Caco-2 (cell line): ENCODE measurements around the gene IL17RA. TPM values are rescaled to one million over a fixed set of nuclear protein-coding genes. Genes with fewer than 3 reads are reported as not detected.

Source experiments
- BruUV-seq: library from RNA; stranded (reverse); fragments of 400-500 nt; replicated peaks from 2 replicates; lab custom pipeline; 2021; lab: Mats Ljungman, UMichigan
- CTCF ChIA-PET: fragments of 300-600 bp; sonication (Branson Sonifier 250); formaldehyde crosslinking; loops from one replicate; lab custom pipeline; 2022; ENCODE audit warnings: antibody characterized with exemption; lab: Charles Lee
- POLR2A ChIA-PET: fragments of 300-600 bp; sonication (Branson Sonifier 250); formaldehyde crosslinking; loops from one replicate; lab custom pipeline; 2022; ENCODE audit warnings: antibody characterized with exemption; lab: Charles Lee
- DNase-seq, 2 experiments: peaks; one replicate each; pipeline versions ENCODE4 v3.0.0 to v3.0.0-alpha.2; 2020 to 2022
- H3K27me3 ChIP-seq: replicated peaks from 2 replicates; pipeline ENCODE4 v1.6.0; 2011; ENCODE audit warnings: low read length; ENCODE audit not compliant: control insufficient read depth, insufficient read depth
- H3K36me3 ChIP-seq: 2 replicates; pipeline ENCODE4 v1.5.1; 2011; ENCODE audit warnings: low read length; ENCODE audit not compliant: control insufficient read depth, insufficient read depth
- H3K4me1 ChIP-seq: fragments of 250-450 bp; sonication (Bioruptor Pico); 2 replicates; pipeline ENCODE4 v1.5.1; 2020; ENCODE audit warnings: mild to moderate bottlenecking
- H3K4me3 ChIP-seq: 2 replicates; pipeline ENCODE4 v1.5.1; 2011; ENCODE audit warnings: low read depth, mild to moderate bottlenecking, control low read depth, low read length
- H3K9me3 ChIP-seq: fragments of 250-450 bp; sonication (Bioruptor Pico); 2 replicates; pipeline ENCODE4 v1.5.1; 2020; ENCODE audit warnings: mild to moderate bottlenecking, moderate library complexity
- H3K27ac Mint-ChIP-seq: one replicate; pipeline ENCODE4 v1.8.0; 2022; ENCODE audit warnings: mixed read lengths; ENCODE audit not compliant: unreplicated experiment
- H3K27me3 Mint-ChIP-seq: one replicate; pipeline ENCODE4 v1.8.0; 2022; ENCODE audit warnings: mixed read lengths; ENCODE audit not compliant: insufficient read depth, unreplicated experiment
- H3K36me3 Mint-ChIP-seq: one replicate; pipeline ENCODE4 v1.8.0; 2022; ENCODE audit warnings: mild to moderate bottlenecking, mixed read lengths; ENCODE audit not compliant: insufficient read depth, unreplicated experiment
- H3K4me1 Mint-ChIP-seq: one replicate; pipeline ENCODE4 v1.8.0; 2022; ENCODE audit warnings: low read depth, mixed read lengths; ENCODE audit not compliant: unreplicated experiment
- H3K4me3 Mint-ChIP-seq: one replicate; pipeline ENCODE4 v1.8.0; 2022; ENCODE audit warnings: mild to moderate bottlenecking, moderate library complexity, mixed read lengths; ENCODE audit not compliant: unreplicated experiment
- H3K9me3 Mint-ChIP-seq: one replicate; pipeline ENCODE4 v1.8.0; 2022; ENCODE audit warnings: mixed read lengths; ENCODE audit not compliant: unreplicated experiment
- intact Hi-C: fragments of 100-400 bp; cut with micrococcal nuclease; formaldehyde crosslinking; loops from one replicate; pipeline ENCODE4 v1.10.0; 2022; ENCODE audit not compliant: unreplicated experiment
- total RNA-seq: library from RNA; stranded (reverse); gene quantifications from 2 replicates; pipeline ENCODE4 v1.2.3, GENCODE V29; 2022
- TF ChIP-seq, protein P1 (sequence below), 2 experiments: fragments of 200-600 bp in 1 of 2; IDR thresholded peaks; 1 replicate in 1 of 2; 2 replicates in 1 of 2; pipeline versions ENCODE4 v1.5.1 to v1.8.0; 2011 to 2022; ENCODE audit warnings: antibody characterized with exemption in 1 of 2, control low read depth in 1 of 2, inconsistent platforms in 1 of 2, low read depth in 1 of 2, low read length in 1 of 2, mild to moderate bottlenecking in 1 of 2, moderate library complexity in 1 of 2; ENCODE audit not compliant: insufficient read depth in 1 of 2, severe bottlenecking in 1 of 2, unreplicated experiment in 1 of 2

Gene IL17RA
- total RNA-seq, 1 experiment from 2014 or later = 14.5 TPM

DNA sequence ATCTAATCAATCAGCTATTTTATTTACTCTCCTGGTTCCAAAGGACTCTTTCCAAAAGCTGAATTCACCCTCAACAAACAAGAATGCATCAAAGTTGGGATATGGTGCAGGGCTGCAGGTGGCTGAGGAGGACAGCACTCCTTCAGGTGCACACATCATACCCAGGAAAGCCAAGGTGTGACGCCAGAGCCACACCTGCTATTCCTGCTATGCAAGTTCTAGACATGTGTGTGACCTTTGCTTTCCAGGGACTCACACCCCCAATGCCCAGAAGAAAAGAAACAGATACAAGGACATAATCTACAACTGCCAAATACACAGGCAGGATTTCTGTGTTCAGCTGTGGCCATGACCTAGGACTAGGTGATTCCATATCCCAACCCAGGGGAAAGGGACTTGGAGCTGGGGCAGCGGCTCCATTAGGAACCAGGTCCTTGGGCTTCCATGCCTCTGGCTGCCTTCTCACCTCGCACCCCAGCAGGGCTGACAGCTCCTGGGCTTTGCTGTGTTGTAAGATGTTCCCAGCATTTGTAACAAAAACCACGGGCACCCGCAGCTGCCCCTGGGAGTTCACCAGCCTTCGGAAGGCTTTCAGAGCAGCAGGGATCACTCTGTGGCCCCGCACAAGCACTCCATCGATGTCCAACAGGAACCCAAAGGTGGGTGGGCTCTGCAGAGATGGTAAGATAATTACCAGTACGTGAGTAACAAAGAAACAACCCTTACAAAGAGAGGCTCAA, 64.4 kb downstream of the IL17RA start:
- H3K36me3 Mint-ChIP-seq = peaks cover 27% of the 10 kb centered on the region
- Histone ChIP-seq H3K36me3 (peaks cover 2% of the 10 kb centered on the region), H3K27me3 (no peaks in the 10 kb centered on the region), H3K4me3 (no peak overlapping the region), H3K9me3 (no peaks in the 10 kb centered on the region), H3K4me1 (peaks cover 9% of the 10 kb centered on the region)
- no peaks in the 10 kb centered on the region for H3K27me3 Mint-ChIP-seq
- CTCF ChIA-PET = interaction anchor here (1.1 kb wide), 1 partner anchor 22 kb away, joined by 4 read pairs; no protein-coding TSS in a partner anchor
- BruUV-seq = no TSS peak
- no peaks in the 10 kb centered on the region for H3K9me3 Mint-ChIP-seq
- POLR2A ChIA-PET = no interaction called here
- intact Hi-C loops = loop anchor here (1.0 kb wide), 1 partner anchor 10 kb away; the partner anchor contains the start of gene HDHD5
- H3K4me3 Mint-ChIP-seq = no peak overlapping the region
- TF ChIP-seq, protein P1, sequence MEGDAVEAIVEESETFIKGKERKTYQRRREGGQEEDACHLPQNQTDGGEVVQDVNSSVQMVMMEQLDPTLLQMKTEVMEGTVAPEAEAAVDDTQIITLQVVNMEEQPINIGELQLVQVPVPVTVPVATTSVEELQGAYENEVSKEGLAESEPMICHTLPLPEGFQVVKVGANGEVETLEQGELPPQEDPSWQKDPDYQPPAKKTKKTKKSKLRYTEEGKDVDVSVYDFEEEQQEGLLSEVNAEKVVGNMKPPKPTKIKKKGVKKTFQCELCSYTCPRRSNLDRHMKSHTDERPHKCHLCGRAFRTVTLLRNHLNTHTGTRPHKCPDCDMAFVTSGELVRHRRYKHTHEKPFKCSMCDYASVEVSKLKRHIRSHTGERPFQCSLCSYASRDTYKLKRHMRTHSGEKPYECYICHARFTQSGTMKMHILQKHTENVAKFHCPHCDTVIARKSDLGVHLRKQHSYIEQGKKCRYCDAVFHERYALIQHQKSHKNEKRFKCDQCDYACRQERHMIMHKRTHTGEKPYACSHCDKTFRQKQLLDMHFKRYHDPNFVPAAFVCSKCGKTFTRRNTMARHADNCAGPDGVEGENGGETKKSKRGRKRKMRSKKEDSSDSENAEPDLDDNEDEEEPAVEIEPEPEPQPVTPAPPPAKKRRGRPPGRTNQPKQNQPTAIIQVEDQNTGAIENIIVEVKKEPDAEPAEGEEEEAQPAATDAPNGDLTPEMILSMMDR (IDR thresholded peaks at IDR 0.05; ENCODE audit: insufficient read depth in 1 of 2, low read depth in 1 of 2, low read length in 1 of 2, severe bottlenecking in 1 of 2, unreplicated experiment in 1 of 2) = no peak
- no peak overlapping the region for H3K27ac Mint-ChIP-seq
- DNase-seq = peak; percentile 62 to 72
- peaks cover 10% of the 10 kb centered on the region for H3K4me1 Mint-ChIP-seq

DNA sequence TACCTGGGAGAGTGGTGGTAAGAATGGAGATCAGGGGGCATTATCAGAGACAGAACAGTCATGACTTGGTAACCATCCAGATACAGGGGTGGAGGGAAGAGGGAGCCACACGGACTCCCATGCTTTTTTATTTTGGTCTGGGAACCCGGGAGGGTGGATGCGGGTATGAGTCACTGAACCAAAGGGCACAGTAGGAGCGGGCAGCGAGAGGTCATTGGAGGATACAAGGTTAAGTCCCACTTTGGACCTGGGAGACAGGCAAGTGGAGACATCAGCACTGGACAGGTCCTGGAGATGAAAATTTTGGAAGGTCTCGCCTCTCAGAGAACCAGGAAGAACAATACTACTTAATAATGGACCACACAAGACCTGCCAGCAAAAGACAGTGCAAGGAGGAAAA, 67.5 kb downstream of the IL17RA start:
- TF ChIP-seq, protein P1 (IDR thresholded peaks at IDR 0.05; ENCODE audit: insufficient read depth in 1 of 2, low read depth in 1 of 2, low read length in 1 of 2, severe bottlenecking in 1 of 2, unreplicated experiment in 1 of 2) = no peak
- no TSS peak for BruUV-seq
- H3K27me3 Mint-ChIP-seq = no peaks in the 10 kb centered on the region

DNA sequence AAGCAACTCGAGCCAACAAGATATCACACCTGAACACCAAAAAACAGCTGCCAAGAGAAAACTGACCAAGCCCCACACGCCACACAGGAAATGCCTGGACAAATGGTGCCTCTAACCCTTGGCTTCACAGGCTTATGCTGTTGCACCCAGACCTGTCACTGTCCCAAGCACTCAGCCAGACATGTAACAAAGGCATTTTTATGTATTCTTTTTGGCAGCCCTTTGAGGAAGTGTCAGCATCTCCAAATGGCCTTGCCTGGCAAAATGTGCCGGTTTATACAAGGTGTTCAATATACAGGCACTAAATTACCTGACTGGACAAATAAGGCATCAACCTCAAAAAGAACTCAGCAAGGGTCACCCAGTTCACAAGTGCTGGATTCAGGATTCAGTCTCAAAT, 68.2 kb downstream of the IL17RA start:
- peaks cover 10% of the 10 kb centered on the region for H3K4me1 Mint-ChIP-seq
- H3K27me3 Mint-ChIP-seq = no peaks in the 10 kb centered on the region
- TF ChIP-seq, protein P1 (IDR thresholded peaks at IDR 0.05; ENCODE audit: insufficient read depth in 1 of 2, low read depth in 1 of 2, low read length in 1 of 2, severe bottlenecking in 1 of 2, unreplicated experiment in 1 of 2) = no peak
- no peaks in the 10 kb centered on the region for H3K27me3 ChIP-seq
- H3K36me3 Mint-ChIP-seq = peaks cover 15% of the 10 kb centered on the region
- H3K27ac Mint-ChIP-seq = no peak overlapping the region
- ChIA-PET CTCF (no interaction called here), POLR2A (no interaction called here)
- H3K9me3 ChIP-seq = no peaks in the 10 kb centered on the region
- intact Hi-C loops = no loop called here
- peaks cover 12% of the 10 kb centered on the region for H3K4me1 ChIP-seq
- peaks cover 1% of the 10 kb centered on the region for H3K36me3 ChIP-seq
- no TSS peak for BruUV-seq
- no peak overlapping the region for H3K4me3 Mint-ChIP-seq
- H3K9me3 Mint-ChIP-seq = no peaks in the 10 kb centered on the region
- H3K4me3 ChIP-seq = no peak overlapping the region
- no peak for DNase-seq

More for the DNA sequence above, 67.5 kb downstream of the IL17RA start:
- ChIA-PET CTCF (no interaction called here), POLR2A (no interaction called here)
- Histone ChIP-seq H3K4me3 (no peak overlapping the region), H3K9me3 (no peaks in the 10 kb centered on the region), H3K27me3 (no peaks in the 10 kb centered on the region), H3K4me1 (peaks cover 9% of the 10 kb centered on the region), H3K36me3 (peaks cover 2% of the 10 kb centered on the region)
- intact Hi-C loops = no loop called here
- Mint-ChIP-seq H3K4me1 (peaks cover 10% of the 10 kb centered on the region), H3K27ac (no peak overlapping the region), H3K4me3 (no peak overlapping the region), H3K36me3 (peaks cover 20% of the 10 kb centered on the region), H3K9me3 (no peaks in the 10 kb centered on the region)
- no peak for DNase-seq
